WERI-Rb-1 (cell line): Measurements from ENCODE around the gene NFE2L2.

ENCODE experiments used
- DNase-seq: peaks from one replicate; pipeline ENCODE4 v3.0.0-alpha.2; 2020
- H3K27ac ChIP-seq: fragments of 250-450 bp; sonication (Bioruptor Pico); 2 replicates; pipeline ENCODE4 v1.5.1; 2020; ENCODE audit warnings: mild to moderate bottlenecking, moderate library complexity
- H3K27me3 ChIP-seq: fragments of 250-450 bp; sonication (Bioruptor Pico); 2 replicates; pipeline ENCODE4 v1.5.1; 2021; ENCODE audit warnings: mild to moderate bottlenecking, low read depth, moderate library complexity; ENCODE audit not compliant: insufficient read depth, severe bottlenecking
- H3K36me3 ChIP-seq: fragments of 250-450 bp; sonication (Bioruptor Pico); 2 replicates; pipeline ENCODE4 v1.5.1; 2020; ENCODE audit warnings: mild to moderate bottlenecking, moderate library complexity
- H3K4me3 ChIP-seq: 2 replicates; pipeline ENCODE4 v1.5.1; 2011; ENCODE audit warnings: low read depth, mild to moderate bottlenecking, control low read depth, low read length
- H3K9me3 ChIP-seq: fragments of 250-450 bp; sonication (Bioruptor Pico); 2 replicates; pipeline ENCODE4 v1.5.1; 2021; ENCODE audit warnings: mild to moderate bottlenecking, moderate library complexity; ENCODE audit not compliant: severe bottlenecking
- CTCF ChIP-seq: IDR thresholded peaks from 2 replicates; pipeline ENCODE4 v1.5.1; 2011; ENCODE audit warnings: low read depth, mild to moderate bottlenecking, control low read depth, inconsistent platforms, low read length

NFE2L2 gene

GRCh38 chr2:177243073-177243472, 21.5 kb downstream of the NFE2L2 start:
- no peak for TF ChIP-seq CTCF
- no peak for DNase-seq
- no peaks in the 10 kb centered on the region for H3K27me3 ChIP-seq
- H3K4me3 ChIP-seq = no peak overlapping the region
- no peaks in the 10 kb centered on the region for H3K36me3 ChIP-seq
- no peaks in the 10 kb centered on the region for H3K9me3 ChIP-seq
- no peak overlapping the region for H3K27ac ChIP-seq

DNA sequence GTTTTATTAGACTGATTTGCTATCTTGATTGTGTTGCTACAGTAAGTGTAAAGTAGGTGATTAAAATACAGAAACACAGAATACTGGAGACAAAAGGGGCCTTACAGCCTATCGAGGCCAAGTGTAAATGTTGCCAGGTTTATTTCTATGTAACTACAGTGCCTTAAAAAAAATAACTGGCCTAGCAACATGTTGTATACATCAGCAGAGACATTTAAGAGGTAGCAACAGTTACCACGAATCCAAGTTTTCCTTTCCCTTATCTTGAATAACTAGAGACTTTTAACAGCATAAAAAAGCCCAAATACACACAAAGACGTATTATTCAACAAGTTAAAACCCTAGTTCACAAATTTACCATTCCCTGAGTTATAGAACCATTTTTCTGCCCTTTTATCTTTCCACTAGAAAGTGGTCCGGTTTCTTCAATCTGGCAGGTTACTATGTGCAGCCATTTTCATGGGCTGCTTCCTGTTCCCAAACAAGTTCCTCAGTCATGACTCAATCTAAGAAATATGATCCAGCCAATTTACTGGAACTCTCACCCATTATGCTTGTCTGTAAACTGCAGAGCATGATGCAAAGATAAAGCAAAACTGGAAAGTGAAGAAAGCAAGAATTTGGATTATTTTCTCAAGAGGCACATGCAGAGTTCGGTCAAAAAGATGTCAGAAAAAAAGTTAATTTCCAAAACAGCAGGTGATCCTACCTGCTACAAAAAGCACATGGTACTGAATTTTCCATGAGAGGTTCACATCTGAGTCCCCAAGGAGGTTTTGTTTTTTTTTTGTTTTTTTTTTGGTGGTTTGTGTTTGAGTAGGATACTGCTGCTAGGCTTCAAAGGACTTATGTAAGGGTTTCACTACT, 22.2 kb downstream of the NFE2L2 start:
- Histone ChIP-seq H3K36me3 (no peaks in the 10 kb centered on the region), H3K27ac (no peak overlapping the region), H3K27me3 (no peaks in the 10 kb centered on the region), H3K4me3 (no peak overlapping the region), H3K9me3 (no peaks in the 10 kb centered on the region)
- DNase-seq = no peak
- TF ChIP-seq CTCF = no peak

DNA sequence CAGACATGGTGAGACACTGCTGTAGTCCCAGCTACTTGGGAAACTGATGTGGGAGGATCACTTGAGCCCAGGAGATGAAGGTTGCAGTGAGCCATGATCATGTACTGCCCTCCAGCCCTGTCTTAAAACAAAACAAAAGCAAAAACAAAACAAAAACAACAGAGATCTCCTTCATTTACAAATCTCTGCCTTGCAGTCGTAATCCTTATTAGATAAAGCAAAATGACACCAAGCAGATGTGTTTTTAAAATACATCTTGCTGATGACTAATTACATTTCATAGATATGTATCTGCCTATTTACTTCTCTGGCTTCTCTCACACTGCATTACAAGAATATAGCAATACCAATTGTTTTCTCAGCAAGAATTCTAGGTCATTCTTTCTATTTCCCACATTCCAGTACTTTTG, 22.8 kb downstream of the NFE2L2 start:
- Histone ChIP-seq H3K36me3 (no peaks in the 10 kb centered on the region), H3K27ac (no peak overlapping the region), H3K27me3 (no peaks in the 10 kb centered on the region), H3K9me3 (no peaks in the 10 kb centered on the region), H3K4me3 (no peak overlapping the region)
- no peak for DNase-seq
- TF ChIP-seq CTCF = no peak

DNA sequence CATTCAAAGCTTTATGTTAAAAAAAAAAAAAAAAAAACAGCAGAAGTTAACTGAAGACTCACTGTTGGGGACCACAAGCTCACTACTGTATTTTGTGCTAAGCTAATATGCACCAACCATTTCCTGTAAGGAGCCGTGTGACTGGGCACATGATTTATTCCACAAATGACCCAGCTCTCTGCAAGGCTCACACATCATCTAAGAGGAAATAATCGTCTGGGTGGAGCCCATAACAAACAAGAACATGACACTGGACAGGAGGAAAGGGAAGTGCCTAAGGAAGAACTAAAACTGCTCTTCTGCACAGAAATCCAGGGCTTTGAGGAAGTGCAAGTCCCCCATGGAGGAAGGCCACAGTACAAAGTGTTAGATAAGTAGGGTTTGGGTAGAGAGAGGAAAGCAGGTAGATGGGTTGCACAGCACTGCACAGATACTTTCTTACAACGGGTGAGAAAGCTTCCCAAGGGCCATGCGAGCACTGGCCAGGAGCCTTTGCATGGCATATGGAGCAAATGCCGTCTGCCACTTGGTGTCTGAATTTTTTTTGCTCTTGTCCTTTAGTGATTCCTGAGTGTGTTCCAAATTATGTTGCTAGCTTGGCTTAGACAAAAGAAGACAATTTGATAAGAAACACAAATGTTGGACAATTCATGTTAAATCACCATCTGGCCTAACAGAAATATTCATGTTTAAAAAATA, 24.4 kb downstream of the NFE2L2 start:
- Histone ChIP-seq H3K27ac (no peak overlapping the region), H3K27me3 (no peaks in the 10 kb centered on the region), H3K4me3 (no peak overlapping the region), H3K9me3 (no peaks in the 10 kb centered on the region), H3K36me3 (no peaks in the 10 kb centered on the region)
- DNase-seq = no peak
- no peak for TF ChIP-seq CTCF

GRCh38 chr2:177239053-177239452, 25.5 kb downstream of the NFE2L2 start:
- Histone ChIP-seq H3K9me3 (no peaks in the 10 kb centered on the region), H3K4me3 (no peak overlapping the region), H3K27me3 (no peaks in the 10 kb centered on the region), H3K36me3 (peaks cover 4% of the 10 kb centered on the region), H3K27ac (no peak overlapping the region)
- TF ChIP-seq CTCF = no peak
- DNase-seq = no peak
